SU-DHL-6 (cell line): Measurements from ENCODE around the gene TECPR2.

Source experiments
- H2AFZ ChIP-seq: fragments of 200-600 bp; sonication (generic); 2 replicates; pipeline ENCODE4 v1.6.1; 2014; ENCODE audit warnings: low read depth, mild to moderate bottlenecking, moderate library complexity, mixed read lengths, antibody characterized with exemption, low read length; ENCODE audit not compliant: severe bottlenecking
- H3F3A ChIP-seq: fragments of 200-600 bp; shearing (Covaris generic); 2 replicates; pipeline ENCODE4 v1.6.0; 2016; ENCODE audit warnings: antibody characterized with exemption, mild to moderate bottlenecking; ENCODE audit not compliant: insufficient read depth
- H3K27ac ChIP-seq: fragments of 200-600 bp; sonication (generic); 2 replicates; pipeline ENCODE4 v1.5.1; 2016; ENCODE audit warnings: low read depth, mild to moderate bottlenecking, low read length, moderate library complexity, mixed read lengths
- H3K27me3 ChIP-seq: fragments of 200-600 bp; sonication (generic), shearing (Covaris generic); 2 replicates; pipeline ENCODE4 v1.6.0; 2014; ENCODE audit warnings: mild to moderate bottlenecking, low read length
- H3K36me3 ChIP-seq: fragments of 200-600 bp; sonication (generic); 2 replicates; pipeline ENCODE4 v1.6.1; 2014; ENCODE audit warnings: mild to moderate bottlenecking, low read length, mixed read lengths
- H3K4me2 ChIP-seq: fragments of 300-600, 200-600 bp; shearing (Covaris generic), sonication (generic); 2 replicates; pipeline ENCODE4 v1.6.0; 2014; ENCODE audit warnings: low read length, low read depth, mild to moderate bottlenecking; ENCODE audit not compliant: poor library complexity, severe bottlenecking
- H3K4me3 ChIP-seq: fragments of 200-600 bp; sonication (generic); 2 replicates; pipeline ENCODE4 v1.5.1; 2014; ENCODE audit warnings: antibody characterized with exemption, low read length, mild to moderate bottlenecking, mixed read lengths; ENCODE audit not compliant: insufficient read depth, poor library complexity, severe bottlenecking
- H3K79me2 ChIP-seq: fragments of 200-600 bp; sonication (generic); 2 replicates; pipeline ENCODE4 v1.6.1; 2014; ENCODE audit warnings: mild to moderate bottlenecking, low read length, moderate library complexity; ENCODE audit not compliant: insufficient read depth
- H3K9ac ChIP-seq: fragments of 200-600 bp; sonication (generic); 2 replicates; pipeline ENCODE4 v1.7.0; 2014; ENCODE audit warnings: mild to moderate bottlenecking, low read length
- H3K9me2 ChIP-seq: fragments of 200-600 bp; sonication (generic); replicated peaks from 2 replicates; pipeline ENCODE4 v1.6.1; 2014; ENCODE audit warnings: low read length; ENCODE audit not compliant: insufficient read depth
- H3K9me3 ChIP-seq: fragments of 200-600 bp; sonication (generic); 2 replicates; pipeline ENCODE4 v1.6.1; 2014; ENCODE audit warnings: low read length, mixed read lengths; ENCODE audit not compliant: insufficient read depth
- H4K20me1 ChIP-seq: fragments of 200-600 bp; sonication (generic); 2 replicates; pipeline ENCODE4 v1.6.1; 2014; ENCODE audit warnings: low read depth, mild to moderate bottlenecking, antibody characterized with exemption, low read length, moderate library complexity, mixed read lengths
- CTCF ChIP-seq: fragments of 200-600 bp; sonication (generic); IDR thresholded peaks from one replicate; pipeline ENCODE4 v1.5.1; 2017; ENCODE audit warnings: antibody characterized with exemption, mild to moderate bottlenecking, low read length, moderate library complexity; ENCODE audit not compliant: insufficient read depth, poor library complexity, severe bottlenecking
- EZH2phosphoT487 ChIP-seq: fragments of 200-600 bp; sonication (generic), shearing (Covaris generic); conservative IDR thresholded peaks from 2 replicates; pipeline ENCODE4 v1.6.1; 2018; ENCODE audit warnings: mild to moderate bottlenecking, antibody characterized with exemption, low read length, moderate library complexity, mixed read lengths

Gene TECPR2

DNA sequence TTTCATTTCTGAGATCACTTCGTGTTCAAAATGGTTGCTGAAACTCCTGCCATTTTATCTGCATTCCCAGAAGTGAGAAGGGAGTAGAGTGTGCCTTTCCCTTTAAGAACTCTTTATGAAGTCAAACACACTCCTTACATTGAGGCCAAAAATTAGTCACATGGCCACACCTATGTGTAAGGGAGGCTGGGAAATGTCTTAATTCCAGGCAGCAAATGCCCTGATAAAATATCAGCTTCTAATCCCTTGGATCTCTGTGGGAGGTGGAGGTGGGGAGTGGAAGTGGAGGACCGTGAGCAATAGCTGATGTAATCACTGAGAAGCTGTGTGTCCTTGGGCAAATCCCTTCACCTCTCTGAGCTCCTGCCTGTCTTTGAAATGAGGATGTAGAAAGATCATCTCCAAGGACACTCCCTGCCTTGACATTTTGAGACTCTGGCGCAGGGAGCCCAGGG is 169.5 kb downstream of the TECPR2 start:
- no peak overlapping the region for H3K4me3 ChIP-seq
- H3K4me2 ChIP-seq = no peak overlapping the region
- TF ChIP-seq CTCF (no peak), EZH2phosphoT487 (no peak)
- no peaks in the 10 kb centered on the region for H3K9me2 ChIP-seq
- no peaks in the 10 kb centered on the region for H3F3A ChIP-seq
- no peaks in the 10 kb centered on the region for H4K20me1 ChIP-seq
- H3K36me3 ChIP-seq = no peaks in the 10 kb centered on the region
- H3K79me2 ChIP-seq = no peaks in the 10 kb centered on the region
- H3K9ac ChIP-seq = no peak overlapping the region
- no peaks in the 10 kb centered on the region for H3K27me3 ChIP-seq
- no peak overlapping the region for H3K27ac ChIP-seq
- no peak overlapping the region for H2AFZ ChIP-seq
- no peaks in the 10 kb centered on the region for H3K9me3 ChIP-seq

GRCh38 chr14:102537981-102538601 is 175.3 kb downstream of the TECPR2 start:
- H3K36me3 ChIP-seq = no peaks in the 10 kb centered on the region
- H3K9me2 ChIP-seq = no peaks in the 10 kb centered on the region
- H3F3A ChIP-seq = no peaks in the 10 kb centered on the region
- H2AFZ ChIP-seq = no peak overlapping the region
- no peaks in the 10 kb centered on the region for H4K20me1 ChIP-seq
- no peaks in the 10 kb centered on the region for H3K79me2 ChIP-seq
- H3K27me3 ChIP-seq = no peaks in the 10 kb centered on the region
- H3K9me3 ChIP-seq = no peaks in the 10 kb centered on the region
- no peak overlapping the region for H3K4me3 ChIP-seq
- H3K9ac ChIP-seq = no peak overlapping the region
- no peak overlapping the region for H3K4me2 ChIP-seq
- H3K27ac ChIP-seq = no peak overlapping the region
- no peak for TF ChIP-seq CTCF
- no peak for TF ChIP-seq EZH2phosphoT487

- no peaks in the 10 kb centered on the region for H3F3A ChIP-seq
- H3K4me2 ChIP-seq = no peak overlapping the region
- no peaks in the 10 kb centered on the region for H3K79me2 ChIP-seq
- no peak overlapping the region for H3K4me3 ChIP-seq
- H3K9me3 ChIP-seq = no peaks in the 10 kb centered on the region
- H2AFZ ChIP-seq = no peak overlapping the region
- no peak for TF ChIP-seq CTCF
- no peak for TF ChIP-seq EZH2phosphoT487
- H3K27ac ChIP-seq = no peak overlapping the region
- H3K9me2 ChIP-seq = no peaks in the 10 kb centered on the region
- H3K36me3 ChIP-seq = no peaks in the 10 kb centered on the region
- H3K27me3 ChIP-seq = no peaks in the 10 kb centered on the region
- no peak overlapping the region for H3K9ac ChIP-seq
- H4K20me1 ChIP-seq = no peaks in the 10 kb centered on the region
Measured at GRCh38 chr14:102538602-102539543, 176.1 kb downstream of the TECPR2 start.
